HUES6 (cell line): Measurements from ENCODE around the gene PARD6G.
"Not testable (repeated sequence)": the region's sequence is repeated elsewhere in the genome, so short reads cannot be mapped to it uniquely, and the experiment has no call there.

Experiments used
- H3K27ac ChIP-seq: 2 replicates; pipeline ENCODE4 v1.7.0; 2013; ENCODE audit warnings: low read depth, mild to moderate bottlenecking, low read length, inconsistent platforms
- H3K27me3 ChIP-seq: 2 replicates; pipeline ENCODE4 v1.6.1; 2013; ENCODE audit warnings: low read length; ENCODE audit not compliant: control insufficient read depth, insufficient read depth
- H3K36me3 ChIP-seq: 2 replicates; pipeline ENCODE4 v1.6.1; 2013; ENCODE audit warnings: low read length; ENCODE audit not compliant: control insufficient read depth, insufficient read depth
- H3K4me1 ChIP-seq: 2 replicates; pipeline ENCODE4 v1.6.1; 2013; ENCODE audit warnings: low read length; ENCODE audit not compliant: control insufficient read depth, insufficient read depth
- H3K4me3 ChIP-seq: 2 replicates; pipeline ENCODE4 v1.5.1; 2013; ENCODE audit warnings: low read depth, low read length
- H3K9ac ChIP-seq: one replicate; pipeline ENCODE4 v1.6.1; 2013; ENCODE audit warnings: mild to moderate bottlenecking, low read length
- H3K9me3 ChIP-seq: 2 replicates; pipeline ENCODE4 v1.6.1; 2013; ENCODE audit warnings: low read depth, low read length; ENCODE audit not compliant: control insufficient read depth, insufficient read depth

Gene PARD6G

DNA sequence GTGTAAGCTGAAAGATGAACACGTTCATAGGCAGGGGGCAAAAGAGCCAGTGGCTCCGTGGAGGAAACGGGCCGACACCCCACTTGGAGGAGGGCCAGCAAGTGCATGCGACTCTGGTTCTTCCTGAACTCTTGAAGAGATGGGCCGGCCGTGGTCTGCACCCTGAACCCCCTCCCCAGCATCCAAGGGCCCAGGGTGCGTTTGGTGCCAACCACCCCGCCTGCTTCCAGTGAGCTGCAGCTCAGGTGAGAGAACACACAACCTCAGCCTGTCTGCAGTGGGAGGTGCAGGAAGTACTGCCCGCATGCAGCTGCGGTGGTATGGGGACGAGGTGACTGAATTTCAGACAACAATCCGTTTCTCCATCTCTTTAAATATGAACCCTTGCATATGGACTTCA, 79.4 kb downstream of the PARD6G start:
- Histone ChIP-seq H3K9me3 (peaks cover 27% of the 10 kb centered on the region), H3K36me3 (peaks cover 4% of the 10 kb centered on the region; the same call in 1 of the 2 replicates), H3K27me3 (no peaks in the 10 kb centered on the region), H3K9ac (no peak overlapping the region), H3K4me3 (no peak overlapping the region), H3K27ac (no peak overlapping the region), H3K4me1 (no peaks in the 10 kb centered on the region)

DNA sequence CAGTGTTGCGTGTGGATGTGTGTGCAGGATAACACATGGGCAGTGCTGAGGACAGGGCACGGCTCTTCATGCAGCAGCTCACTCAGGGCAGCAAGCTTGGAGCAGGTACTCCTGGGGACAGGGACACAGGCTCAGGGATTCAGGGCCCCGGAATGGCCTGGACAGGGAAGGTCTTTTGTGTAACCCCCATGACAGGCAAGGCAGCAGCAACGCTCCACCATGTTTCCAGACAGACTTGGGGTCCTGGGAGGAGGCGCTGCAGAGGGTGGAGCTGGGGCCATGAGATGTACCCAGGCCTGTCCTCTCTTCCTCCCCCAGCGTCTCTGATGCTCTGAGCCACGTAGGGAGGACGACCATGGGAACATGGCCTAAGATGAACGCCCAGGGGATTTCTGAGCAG, 80.0 kb downstream of the PARD6G start:
- Histone ChIP-seq H3K27ac (no peak overlapping the region), H3K4me3 (no peak overlapping the region), H3K4me1 (no peaks in the 10 kb centered on the region), H3K9me3 (peaks cover 29% of the 10 kb centered on the region), H3K9ac (no peak overlapping the region), H3K36me3 (peaks cover 9% of the 10 kb centered on the region; the same call in 1 of the 2 replicates), H3K27me3 (no peaks in the 10 kb centered on the region)

DNA sequence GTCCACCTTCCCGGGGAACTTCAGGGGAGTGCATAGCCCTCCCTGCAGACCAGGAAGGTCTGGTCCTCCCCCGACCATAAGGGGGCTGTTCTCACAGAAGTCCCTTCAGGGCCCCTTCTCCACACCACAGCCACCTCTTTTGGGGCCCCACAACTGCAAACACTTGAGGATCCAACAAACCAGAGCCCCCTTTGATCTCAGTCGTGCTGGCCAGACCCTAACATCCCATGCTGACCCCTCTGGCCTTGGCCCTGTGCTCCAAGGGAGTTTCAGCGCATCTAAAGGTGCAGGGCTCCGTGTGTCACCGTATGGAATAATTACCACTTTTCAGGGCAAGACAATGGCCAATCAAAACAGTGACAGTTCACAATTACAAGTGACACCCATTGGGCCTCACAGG, 80.6 kb downstream of the PARD6G start:
- peaks cover 13% of the 10 kb centered on the region; the same call in 1 of the 2 replicates for H3K36me3 ChIP-seq
- H3K4me1 ChIP-seq: no peaks in the 10 kb centered on the region
- H3K27me3 ChIP-seq: no peaks in the 10 kb centered on the region
- no peak overlapping the region for H3K27ac ChIP-seq
- no peak overlapping the region for H3K9ac ChIP-seq
- peaks cover 33% of the 10 kb centered on the region for H3K9me3 ChIP-seq
- H3K4me3 ChIP-seq: no peak overlapping the region

DNA sequence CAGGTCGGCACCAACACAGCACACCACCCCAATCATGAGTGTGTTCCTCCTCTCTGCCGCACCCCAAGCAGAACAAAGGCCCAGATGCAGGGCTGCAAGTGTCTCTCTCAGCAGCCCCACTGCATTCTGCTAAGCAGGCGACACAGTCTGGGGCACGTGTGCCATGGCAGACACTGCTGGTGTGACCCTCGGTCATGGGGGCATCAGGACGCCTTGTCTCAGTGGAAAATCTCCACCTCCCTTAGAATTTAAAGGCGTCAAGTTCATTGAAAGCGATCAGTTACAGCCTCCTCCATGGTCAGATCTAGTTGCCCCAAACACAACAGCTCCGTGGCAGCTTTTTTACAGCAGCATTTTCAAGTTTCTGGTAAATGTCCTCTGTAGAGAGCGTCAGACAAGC, 81.1 kb downstream of the PARD6G start:
- Histone ChIP-seq H3K27ac (no peak overlapping the region), H3K4me3 (no peak overlapping the region), H3K9ac (no peak overlapping the region), H3K9me3 (peaks cover 33% of the 10 kb centered on the region), H3K36me3 (peaks cover 14% of the 10 kb centered on the region; the same call in 1 of the 2 replicates), H3K4me1 (no peaks in the 10 kb centered on the region), H3K27me3 (no peaks in the 10 kb centered on the region)

GRCh38 chr18:80164727-80165355, 82.5 kb downstream of the PARD6G start:
- H3K27me3 ChIP-seq, H3K4me1 ChIP-seq, H3K9ac ChIP-seq, H3K4me3 ChIP-seq, H3K27ac ChIP-seq: not testable (repeated sequence)
- Histone ChIP-seq H3K36me3 (peaks cover 17% of the 10 kb centered on the region; the same call in 1 of the 2 replicates), H3K9me3 (peaks cover 33% of the 10 kb centered on the region)

DNA sequence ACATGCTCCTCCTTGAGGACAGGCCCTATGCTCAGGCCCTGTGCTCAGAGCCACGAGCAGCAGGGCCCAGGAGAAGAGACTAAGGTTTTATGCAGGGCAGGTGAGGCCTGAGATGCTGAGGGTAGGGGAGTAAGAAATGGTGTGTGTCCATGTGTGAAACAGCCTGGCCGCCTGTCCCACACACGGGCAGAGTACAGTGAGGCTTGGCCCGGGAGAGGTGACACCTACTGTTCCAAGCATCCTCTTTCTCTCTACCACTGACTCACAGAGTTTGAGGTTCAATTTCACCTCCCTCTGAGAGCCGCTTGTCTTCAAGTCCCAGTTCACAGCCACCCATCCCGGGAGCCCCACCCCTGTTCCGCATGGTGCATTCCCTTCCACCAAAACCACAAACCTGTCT, 84.1 kb downstream of the PARD6G start:
- Histone ChIP-seq H3K27ac (no peak overlapping the region), H3K9me3 (peaks cover 33% of the 10 kb centered on the region), H3K4me3 (no peak overlapping the region), H3K36me3 (peaks cover 17% of the 10 kb centered on the region; the same call in 1 of the 2 replicates), H3K27me3 (no peaks in the 10 kb centered on the region; the same call in 1 of the 2 replicates), H3K9ac (no peak overlapping the region), H3K4me1 (no peaks in the 10 kb centered on the region)

DNA sequence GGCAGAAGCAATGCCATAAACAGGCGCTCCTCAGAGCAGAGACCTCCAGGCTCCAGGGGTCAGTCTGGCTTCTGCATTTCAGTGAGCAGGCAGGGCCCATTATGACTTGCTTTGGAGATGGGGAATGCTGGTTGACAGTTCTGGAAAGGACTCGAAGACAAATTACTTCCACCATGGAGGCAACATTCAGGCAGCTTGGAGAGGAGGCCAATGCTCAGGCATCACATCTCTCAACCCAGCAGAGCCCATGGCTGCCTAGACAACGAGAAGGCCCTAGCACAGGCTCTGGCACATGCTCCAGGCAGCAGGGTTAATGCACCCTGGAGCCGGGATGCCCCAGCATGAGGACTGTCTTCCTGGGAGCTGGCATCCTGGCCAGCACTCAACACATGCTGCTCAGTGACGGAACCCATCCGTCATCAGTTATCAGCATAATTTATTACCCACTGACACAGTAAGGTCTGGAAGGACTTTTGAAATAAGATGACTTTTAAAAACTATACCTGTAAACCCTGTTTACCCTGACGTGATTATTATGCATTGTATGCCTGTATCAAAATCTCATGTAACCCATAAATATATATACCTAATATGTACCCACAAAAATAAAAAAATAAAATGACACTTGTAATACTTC, 85.4 kb downstream of the PARD6G start:
- no peaks in the 10 kb centered on the region for H3K4me1 ChIP-seq
- H3K9ac ChIP-seq: no peak overlapping the region
- no peak overlapping the region for H3K27ac ChIP-seq

DNA sequence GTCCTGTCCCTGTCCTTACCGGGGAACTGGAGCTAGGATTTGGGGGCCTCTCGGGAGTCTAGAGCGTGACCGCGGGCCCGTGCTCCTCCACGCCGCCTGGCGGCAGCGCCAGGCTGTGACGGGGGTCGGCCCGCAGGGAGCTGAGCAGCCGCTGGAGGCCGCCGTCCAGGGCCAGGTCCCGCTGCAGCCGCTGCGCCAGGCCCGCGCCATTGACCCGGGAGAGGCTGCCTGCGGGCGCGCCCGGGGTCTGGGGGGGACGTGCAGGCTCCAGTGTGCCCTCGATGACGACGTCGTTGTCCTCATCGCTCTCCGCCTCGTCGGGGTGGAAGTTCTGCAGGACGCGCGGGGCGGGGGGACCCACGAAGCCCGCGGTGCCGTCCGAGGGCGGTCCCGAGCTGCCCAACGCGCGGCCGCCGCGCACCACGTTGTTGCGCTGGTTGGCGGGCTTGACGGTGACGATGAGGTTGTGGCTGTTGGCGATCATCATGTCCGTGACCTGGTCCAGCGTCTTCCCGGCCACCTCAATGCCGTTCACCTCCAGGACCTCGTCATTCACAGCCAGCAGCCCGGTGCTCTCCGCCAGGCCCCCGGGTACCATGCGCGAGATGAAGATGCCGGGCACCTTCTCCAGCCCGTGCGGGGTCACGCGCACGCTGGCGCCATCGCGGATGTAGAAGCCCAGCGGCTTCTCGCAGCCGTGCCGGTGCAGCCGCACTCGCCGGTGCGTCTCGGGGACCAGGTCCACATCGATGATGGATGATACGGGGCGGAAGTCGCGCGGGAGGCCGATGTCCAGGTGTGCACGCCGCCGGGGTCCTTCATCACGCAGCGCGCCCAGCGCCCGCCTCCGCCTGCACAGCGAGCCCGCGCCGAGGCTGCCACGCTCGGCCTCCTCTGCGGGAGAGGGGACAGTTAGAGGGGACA, 87.3 kb downstream of the PARD6G start:
- peak overlapping the region; percentile 51; the same call in 1 of the 2 replicates for H3K4me3 ChIP-seq
- H3K9ac ChIP-seq: no peak overlapping the region
- H3K27ac ChIP-seq: no peak overlapping the region
- H3K36me3 ChIP-seq: peaks cover 20% of the 10 kb centered on the region; the same call in 1 of the 2 replicates
- H3K4me1 ChIP-seq: no peaks in the 10 kb centered on the region
- no peaks in the 10 kb centered on the region; the same call in 1 of the 2 replicates for H3K27me3 ChIP-seq
- H3K9me3 ChIP-seq: peaks cover 23% of the 10 kb centered on the region

More for the DNA sequence above, 85.4 kb downstream of the PARD6G start:
- Histone ChIP-seq H3K9me3 (peaks cover 33% of the 10 kb centered on the region), H3K36me3 (peaks cover 17% of the 10 kb centered on the region; the same call in 1 of the 2 replicates), H3K27me3 (no peaks in the 10 kb centered on the region; the same call in 1 of the 2 replicates), H3K4me3 (no peak overlapping the region)

DNA sequence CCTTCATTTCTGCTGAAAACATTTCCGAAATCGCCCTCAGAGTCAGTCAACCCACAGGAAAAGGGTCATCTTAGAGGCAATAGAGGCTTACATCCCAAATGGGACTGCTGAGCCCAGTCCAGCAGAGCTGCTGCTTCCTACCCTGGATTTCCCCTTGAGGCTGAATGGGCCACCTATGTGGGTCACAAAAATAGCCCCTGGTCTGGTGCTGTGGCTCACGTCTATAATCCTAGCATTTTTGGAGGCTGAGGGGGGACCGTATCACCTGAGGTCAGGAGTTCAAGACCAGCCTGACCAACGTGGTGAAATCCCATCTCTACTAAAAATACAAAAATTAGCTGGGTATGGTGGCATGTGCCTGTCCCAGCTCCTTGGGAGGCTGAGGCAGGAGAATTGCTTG, 88.9 kb downstream of the PARD6G start:
- peaks cover 20% of the 10 kb centered on the region; the same call in 1 of the 2 replicates for H3K36me3 ChIP-seq
- H3K9ac ChIP-seq: no peak overlapping the region
- H3K4me3 ChIP-seq: no peak overlapping the region

GRCh38 chr18:80157708-80158343, 89.5 kb downstream of the PARD6G start:
- Histone ChIP-seq H3K9ac (no peak overlapping the region), H3K4me1 (no peaks in the 10 kb centered on the region), H3K27ac (no peak overlapping the region), H3K36me3 (peaks cover 15% of the 10 kb centered on the region; the same call in 1 of the 2 replicates), H3K4me3 (no peak overlapping the region), H3K9me3 (peaks cover 4% of the 10 kb centered on the region; the same call in 1 of the 2 replicates), H3K27me3 (no peaks in the 10 kb centered on the region; the same call in 1 of the 2 replicates)

More for the DNA sequence above, 88.9 kb downstream of the PARD6G start:
- Histone ChIP-seq H3K27me3 (no peaks in the 10 kb centered on the region; the same call in 1 of the 2 replicates), H3K27ac (no peak overlapping the region), H3K9me3 (peaks cover 10% of the 10 kb centered on the region), H3K4me1 (no peaks in the 10 kb centered on the region)
